Hepatocyte (in vitro differentiated cells): ENCODE measurements around the gene DHRS11. TPM values are rescaled to one million over a fixed set of nuclear protein-coding genes. Genes with fewer than 3 reads are reported as not detected.

Experiments used
- DNase-seq: peaks from one replicate; pipeline ENCODE4 v3.0.0-alpha.2; 2016; ENCODE audit warnings: low spot score
- H2AFZ ChIP-seq: fragments of 200-600 bp; sonication (generic); 2 replicates; pipeline ENCODE4 v1.6.0; 2016; ENCODE audit warnings: antibody characterized with exemption, mild to moderate bottlenecking
- H3K27ac ChIP-seq: fragments of 200-600 bp; sonication (generic); 2 replicates; pipeline ENCODE4 v1.5.1; 2016; ENCODE audit warnings: mild to moderate bottlenecking
- H3K27me3 ChIP-seq: fragments of 200-600 bp; sonication (generic); 2 replicates; pipeline ENCODE4 v1.6.1; 2016
- H3K36me3 ChIP-seq: fragments of 200-600 bp; sonication (generic); replicated peaks from 2 replicates; pipeline ENCODE4 v1.5.1; 2016; ENCODE audit warnings: low read depth; ENCODE audit not compliant: insufficient read depth
- H3K4me1 ChIP-seq: fragments of 200-600 bp; sonication (generic); 2 replicates; pipeline ENCODE4 v1.5.1; 2016; ENCODE audit warnings: mild to moderate bottlenecking, moderate library complexity; ENCODE audit not compliant: insufficient read depth
- H3K4me2 ChIP-seq: fragments of 200-600 bp; sonication (generic); 2 replicates; pipeline ENCODE4 v1.6.0; 2016
- H3K4me3 ChIP-seq: fragments of 200-600 bp; sonication (generic); 2 replicates; pipeline ENCODE4 v1.5.1; 2016; ENCODE audit warnings: mild to moderate bottlenecking
- H3K79me2 ChIP-seq: fragments of 200-600 bp; sonication (generic); 2 replicates; pipeline ENCODE4 v1.6.0; 2017; ENCODE audit warnings: mild to moderate bottlenecking
- H3K9me2 ChIP-seq: fragments of 200-600 bp; sonication (generic); replicated peaks from 2 replicates; pipeline ENCODE4 v1.6.0; 2017; ENCODE audit warnings: mild to moderate bottlenecking; ENCODE audit not compliant: insufficient read depth
- H3K9me3 ChIP-seq: fragments of 200-600 bp; sonication (generic); 2 replicates; pipeline ENCODE4 v1.5.1; 2016; ENCODE audit warnings: low read depth, mild to moderate bottlenecking
- H4K20me1 ChIP-seq: fragments of 200-600 bp; sonication (generic); 2 replicates; pipeline ENCODE4 v1.6.0; 2016; ENCODE audit warnings: mild to moderate bottlenecking; ENCODE audit not compliant: insufficient read depth, poor library complexity, severe bottlenecking
- CTCF ChIP-seq: fragments of 200-600 bp; sonication (generic); IDR thresholded peaks from 2 replicates; pipeline ENCODE4 v1.5.1; 2016; ENCODE audit warnings: antibody characterized with exemption, mild to moderate bottlenecking; ENCODE audit not compliant: poor library complexity
- EZH2 ChIP-seq: fragments of 200-600 bp; sonication (generic); IDR thresholded peaks from 2 replicates; pipeline ENCODE4 v1.6.1; 2016; ENCODE audit warnings: antibody characterized with exemption, mild to moderate bottlenecking, borderline replicate concordance
- EZH2phosphoT487 ChIP-seq: fragments of 200-600 bp; sonication (generic); IDR thresholded peaks from one replicate; pipeline ENCODE4 v1.6.1; 2018; ENCODE audit warnings: antibody characterized with exemption, mild to moderate bottlenecking, low read depth, moderate library complexity; ENCODE audit not compliant: unreplicated experiment, severe bottlenecking
- WGBS: methylation state at CpG from one replicate; pipeline ENCODE4 v1.1.6; 2016; ENCODE audit warnings: low lambda C conversion rate; ENCODE audit errors: missing lambda C conversion rate; 5-methylcytosine and 5-hydroxymethylcytosine counted together
- polyA plus RNA-seq: library from polyadenylated mRNA; unstranded; fragments of >200 nt; fragmentation: Nextera tagmentation; extraction: Ambion mirVana; gene quantifications from 2 replicates; pipeline ENCODE4 v1.2.1, GENCODE V29; 2016
- total RNA-seq: library from RNA; depleted of rRNA; stranded (reverse); fragments of >200 nt; gene quantifications from 2 replicates; pipeline ENCODE4 v1.2.3, GENCODE V29; 2014

The DHRS11 gene
- total and polyA plus RNA-seq, 2 experiments from 2014 or later, result 33.2 to 49.8 TPM

GRCh38 chr17:36623281-36623680, 31.6 kb downstream of the DHRS11 start:
- no peak for DNase-seq
- Histone ChIP-seq H2AFZ (no peak overlapping the region), H3K36me3 (no peaks in the 10 kb centered on the region), H3K9me3 (no peaks in the 10 kb centered on the region), H3K27ac (no peak overlapping the region), H3K4me3 (no peak overlapping the region), H3K79me2 (no peaks in the 10 kb centered on the region), H3K27me3 (no peaks in the 10 kb centered on the region), H4K20me1 (no peaks in the 10 kb centered on the region), H3K4me2 (no peak overlapping the region), H3K9me2 (no peaks in the 10 kb centered on the region), H3K4me1 (no peaks in the 10 kb centered on the region)
- 90% methylated on average over 3 of the region's 3 CpGs for WGBS
- TF ChIP-seq EZH2, result no peak
- TF ChIP-seq EZH2phosphoT487, result no peak
- TF ChIP-seq CTCF, result no peak

GRCh38 chr17:36625188-36625587, 33.5 kb downstream of the DHRS11 start:
- TF ChIP-seq CTCF (no peak), EZH2phosphoT487 (no peak), EZH2 (no peak)
- no peaks in the 10 kb centered on the region for H3K79me2 ChIP-seq
- 86% methylated on average over 7 of the region's 7 CpGs for WGBS

GRCh38 chr17:36627101-36627500, 35.4 kb downstream of the DHRS11 start:
- Histone ChIP-seq H3K36me3 (no peaks in the 10 kb centered on the region), H3K9me3 (no peaks in the 10 kb centered on the region), H4K20me1 (no peaks in the 10 kb centered on the region), H3K4me2 (no peak overlapping the region), H3K4me1 (no peaks in the 10 kb centered on the region), H3K9me2 (no peaks in the 10 kb centered on the region), H2AFZ (no peak overlapping the region), H3K79me2 (no peaks in the 10 kb centered on the region), H3K4me3 (no peak overlapping the region), H3K27me3 (peaks cover 11% of the 10 kb centered on the region), H3K27ac (no peak overlapping the region)
- TF ChIP-seq CTCF (no peak), EZH2phosphoT487 (no peak)
- 75% methylated on average over 12 of the region's 12 CpGs for WGBS
- DNase-seq, result no peak

More at GRCh38 chr17:36625188-36625587, 33.5 kb downstream of the DHRS11 start:
- no peaks in the 10 kb centered on the region for H3K27me3 ChIP-seq
- no peak overlapping the region for H3K4me3 ChIP-seq
- H3K4me2 ChIP-seq, result no peak overlapping the region
- DNase-seq, result no peak
- H3K4me1 ChIP-seq, result no peaks in the 10 kb centered on the region
- no peaks in the 10 kb centered on the region for H3K9me2 ChIP-seq
- no peaks in the 10 kb centered on the region for H3K9me3 ChIP-seq
- H3K36me3 ChIP-seq, result no peaks in the 10 kb centered on the region
- H2AFZ ChIP-seq, result no peak overlapping the region
- H3K27ac ChIP-seq, result no peak overlapping the region
- no peaks in the 10 kb centered on the region for H4K20me1 ChIP-seq

- DNase-seq, result no peak
- Histone ChIP-seq H3K79me2 (no peaks in the 10 kb centered on the region), H3K9me3 (no peaks in the 10 kb centered on the region), H2AFZ (no peak overlapping the region), H3K9me2 (no peaks in the 10 kb centered on the region), H3K27me3 (peaks cover 25% of the 10 kb centered on the region), H3K36me3 (no peaks in the 10 kb centered on the region), H3K27ac (no peak overlapping the region), H4K20me1 (no peaks in the 10 kb centered on the region), H3K4me1 (peaks cover 1% of the 10 kb centered on the region), H3K4me2 (no peak overlapping the region), H3K4me3 (no peak overlapping the region)
- 98% methylated on average over 2 of the region's 2 CpGs for WGBS
- TF ChIP-seq CTCF (no peak), EZH2phosphoT487 (no peak), EZH2 (no peak)
These were observed 36.9 kb downstream of the DHRS11 start for GRCh38 chr17:36628576-36628975.
